HepG2 (cell line): Measurements from ENCODE around the gene MTCL1. TPM values are rescaled to one million over a fixed set of nuclear protein-coding genes. Genes with fewer than 3 reads are reported as not detected.

ENCODE experiments used
- ATAC-seq: fragments of 200-7000 bp; cut with Tn5 transposase; 3 replicates; pipeline ENCODE4 v1.9.1; 2020; ENCODE audit warnings: mild to moderate bottlenecking, moderate library complexity
- BruUV-seq: library from RNA; stranded (reverse); fragments of 400-500 nt; replicated peaks from 2 replicates; lab custom pipeline; 2021; lab: Mats Ljungman, UMichigan
- CTCF ChIA-PET: fragments of 300-600 bp; formaldehyde crosslinking; extraction: SDS; loops from one replicate; lab custom pipeline; 2021; ENCODE audit warnings: low total read pairs, inconsistent platforms, low intra/inter-chr PET ratio; lab: Yijun Ruan, JAX
- POLR2A ChIA-PET: fragments of 350-600 bp; sonication (Branson Sonifier 250); formaldehyde crosslinking; loops from one replicate; lab custom pipeline; 2020; ENCODE audit warnings: antibody characterized with exemption, inconsistent platforms; lab: Yijun Ruan, JAX
- DNase-seq: peaks from one replicate; pipeline ENCODE4 v3.0.0-alpha.2; 2015; ENCODE audit warnings: low spot score
- FAIRE-seq: peaks from 3 replicates; lab custom pipeline; 2011; peaks lifted over from hg19 to GRCh38; lab: Jason Lieb, UNC
- H2AFZ ChIP-seq: one replicate; pipeline ENCODE4 v1.6.1; 2011; ENCODE audit warnings: low read length, inconsistent platforms
- H3K27ac ChIP-seq: fragments of 300-600 bp; 3 replicates; pipeline ENCODE4 v1.8.0; 2011; ENCODE audit warnings: mixed run types, mild to moderate bottlenecking, mixed read lengths, low read length, inconsistent platforms; ENCODE audit not compliant: insufficient read depth; ENCODE audit errors: extremely low read length
- H3K27me3 ChIP-seq, 2 experiments: fragments of 200-600 bp in 1 of 2; 2 replicates in 1 of 2; 3 replicates in 1 of 2; pipeline versions ENCODE4 v1.6.0 to v1.8.0; 2011; ENCODE audit warnings: low read length in 2 of 2, mild to moderate bottlenecking in 2 of 2, moderate library complexity in 2 of 2, inconsistent platforms in 1 of 2; ENCODE audit not compliant: insufficient read depth in 2 of 2, control insufficient read depth in 1 of 2
- H3K36me3 ChIP-seq, 2 experiments: fragments of 200-600 bp in 1 of 2; replicated peaks in 1 of 2; 2 replicates in 1 of 2; 3 replicates in 1 of 2; pipeline versions ENCODE4 v1.5.1 to v1.8.0; 2011; ENCODE audit warnings: low read length in 2 of 2, inconsistent platforms in 1 of 2; ENCODE audit not compliant: insufficient read depth in 2 of 2, control insufficient read depth in 1 of 2
- H3K4me1 ChIP-seq: 2 replicates; pipeline ENCODE4 v1.5.1; 2012; ENCODE audit warnings: low read length, inconsistent platforms; ENCODE audit not compliant: insufficient read depth
- H3K4me2 ChIP-seq: 2 replicates; pipeline ENCODE4 v1.6.0; 2011; ENCODE audit warnings: low read depth, low read length, inconsistent platforms
- H3K4me3 ChIP-seq, 3 experiments: fragments of 200-600 bp in 1 of 3; sonication (generic), shearing (Covaris generic) in 1 of 3; replicated peaks in 1 of 3; 2 replicates each; pipeline ENCODE4 v1.5.1; 2011 to 2016; ENCODE audit warnings: low read length in 3 of 3, inconsistent platforms in 2 of 3, low read depth in 2 of 3, mild to moderate bottlenecking in 2 of 3, control low read depth in 1 of 3, mixed read lengths in 1 of 3; ENCODE audit not compliant: insufficient read depth in 1 of 3
- H3K79me2 ChIP-seq: one replicate; pipeline ENCODE4 v1.6.1; 2011; ENCODE audit warnings: low read length, inconsistent platforms; ENCODE audit not compliant: insufficient read depth
- H3K9ac ChIP-seq: 2 replicates; pipeline ENCODE4 v1.6.0; 2011; ENCODE audit warnings: mild to moderate bottlenecking, low read depth, low read length, inconsistent platforms; ENCODE audit not compliant: insufficient read depth
- H3K9me3 ChIP-seq: 2 replicates; pipeline ENCODE4 v1.5.1; 2012; ENCODE audit warnings: mild to moderate bottlenecking, low read length
- H4K20me1 ChIP-seq: 2 replicates; pipeline ENCODE4 v1.6.0; 2011; ENCODE audit warnings: inconsistent platforms, mild to moderate bottlenecking, low read length, moderate library complexity; ENCODE audit not compliant: insufficient read depth
- BCL3 ChIP-seq: sonication (generic); formaldehyde crosslinking; IDR thresholded peaks from 2 replicates; pipeline ENCODE4 v1.5.1; 2020; ENCODE audit warnings: mild to moderate bottlenecking, missing genetic modification reagents, moderate library complexity
- CSRNP1 ChIP-seq: sonication (generic); formaldehyde crosslinking; IDR thresholded peaks from 2 replicates; pipeline ENCODE4 v1.8.1; 2023; ENCODE audit warnings: mild to moderate bottlenecking, missing genetic modification reagents
- FOSL2 ChIP-seq: sonication (generic); formaldehyde crosslinking; IDR thresholded peaks from 2 replicates; pipeline ENCODE4 v1.4.0; 2020; ENCODE audit warnings: missing genetic modification reagents
- IKZF4 ChIP-seq: sonication (generic); formaldehyde crosslinking; IDR thresholded peaks from 2 replicates; pipeline ENCODE4 v1.5.1; 2020; ENCODE audit warnings: borderline replicate concordance, mild to moderate bottlenecking, low read depth, missing genetic modification reagents; ENCODE audit errors: not compliant biosample characterization
- LRRFIP1 ChIP-seq: sonication (generic); formaldehyde crosslinking; conservative IDR thresholded peaks from 2 replicates; pipeline ENCODE4 v1.4.0; 2020; ENCODE audit warnings: missing genetic modification reagents
- SALL1 ChIP-seq: sonication (generic); formaldehyde crosslinking; IDR thresholded peaks from 2 replicates; pipeline ENCODE4 v1.8.0; 2022; ENCODE audit warnings: mild to moderate bottlenecking, missing genetic modification reagents
- SMAD9 ChIP-seq: sonication (generic); formaldehyde crosslinking; IDR thresholded peaks from 2 replicates; pipeline ENCODE4 v1.5.1; 2020; ENCODE audit warnings: mild to moderate bottlenecking, missing genetic modification reagents
- STAG1 ChIP-seq: sonication (generic); formaldehyde crosslinking; IDR thresholded peaks from 2 replicates; pipeline ENCODE4 v1.4.0; 2020; ENCODE audit warnings: missing genetic modification reagents
- TRIM24 ChIP-seq: sonication (generic); formaldehyde crosslinking; IDR thresholded peaks from 2 replicates; pipeline ENCODE4 v1.8.0; 2022; ENCODE audit warnings: mild to moderate bottlenecking, missing genetic modification reagents
- ZNF343 ChIP-seq: sonication (generic); formaldehyde crosslinking; IDR thresholded peaks from 2 replicates; pipeline ENCODE4 v1.4.0; 2020; ENCODE audit warnings: mild to moderate bottlenecking, missing genetic modification reagents
- ZNF430 ChIP-seq: sonication (generic); formaldehyde crosslinking; IDR thresholded peaks from 2 replicates; pipeline ENCODE4 v1.9.0; 2021; ENCODE audit warnings: mild to moderate bottlenecking, missing genetic modification reagents
- ZNF747 ChIP-seq: sonication (generic); formaldehyde crosslinking; IDR thresholded peaks from 2 replicates; pipeline ENCODE4 v1.8.1; 2023; ENCODE audit warnings: missing genetic modification reagents, mild to moderate bottlenecking, borderline replicate concordance
- WGBS: methylation state at CpG from one replicate; pipeline ENCODE4 v1.1.6; 2017; ENCODE audit warnings: low lambda C conversion rate; 5-methylcytosine and 5-hydroxymethylcytosine counted together
- in situ Hi-C: cut with HindIII; loops from 2 replicates; pipeline ENCODE4 v1.10.0; 2017; ENCODE audit warnings: low pct_unique_long_range_greater_than_20kb; ENCODE audit not compliant: extremely low pct_ligation_motif_present
- intact Hi-C: fragments of 100-400 bp; cut with micrococcal nuclease; formaldehyde crosslinking; loops from one replicate; pipeline ENCODE4 v1.10.0; 2022; ENCODE audit not compliant: unreplicated experiment
- polyA plus RNA-seq, 8 experiments: library from polyadenylated mRNA; depleted of rRNA in 3 of 8; stranded (reverse) in 7 of 8; unstranded in 1 of 8; fragments of >200 nt; fragmentation: Illumina TruSeq in 4 of 8; extraction: Trizol in 4 of 8; gene quantifications; 2 replicates each; pipeline versions ENCODE4 v1.2.1 to v1.2.3, GENCODE V29; 2011 to 2016; ENCODE audit warnings: low read depth in 4 of 8, missing spikeins in 1 of 8, mixed read lengths in 1 of 8; ENCODE audit not compliant: insufficient read depth in 1 of 8
- total RNA-seq, 5 experiments: library from RNA; depleted of rRNA; stranded (reverse); fragments of >200 nt; fragmentation: Illumina TruSeq; extraction: Trizol; gene quantifications; 2 replicates each; pipeline ENCODE4 v1.2.3, GENCODE V29; 2016; ENCODE audit warnings: low read depth in 1 of 5
- TF ChIP-seq, protein P1 (sequence below): sonication (generic); formaldehyde crosslinking; IDR thresholded peaks from 2 replicates; pipeline ENCODE4 v1.4.0; 2020; ENCODE audit warnings: missing genetic modification reagents
- TF ChIP-seq, protein P2 (sequence below): sonication (generic); formaldehyde crosslinking; IDR thresholded peaks from 2 replicates; pipeline ENCODE4 v1.9.0; 2021; ENCODE audit warnings: missing genetic modification reagents, borderline replicate concordance

The MTCL1 gene
- total and polyA plus RNA-seq, 2 of the 13 experiments (the other 11 are each of a cell fraction or from before 2014, with no cell fraction given), result 3.1 to 3.2 TPM

DNA sequence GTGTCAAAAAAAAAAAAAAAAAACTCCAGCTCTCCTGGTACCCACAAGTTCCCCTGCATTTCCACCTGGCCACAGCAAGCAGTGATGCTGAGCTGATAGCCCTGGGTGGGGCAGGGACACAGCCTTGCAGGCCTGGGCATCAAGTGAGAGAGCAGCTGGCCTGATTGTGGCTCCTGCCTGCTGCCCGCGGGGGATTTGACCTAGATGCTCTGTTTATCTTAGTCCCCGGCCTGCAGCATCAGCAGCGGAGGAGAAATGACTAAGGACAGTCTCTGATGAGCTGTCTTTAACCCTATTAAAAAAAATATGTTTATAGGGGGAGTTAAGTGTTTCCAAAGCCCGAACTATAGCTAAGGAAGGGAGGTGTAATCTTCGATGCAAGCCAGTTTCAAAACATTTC, 102.6 kb downstream of the MTCL1 start (continued):
- TF ChIP-seq, protein P1, sequence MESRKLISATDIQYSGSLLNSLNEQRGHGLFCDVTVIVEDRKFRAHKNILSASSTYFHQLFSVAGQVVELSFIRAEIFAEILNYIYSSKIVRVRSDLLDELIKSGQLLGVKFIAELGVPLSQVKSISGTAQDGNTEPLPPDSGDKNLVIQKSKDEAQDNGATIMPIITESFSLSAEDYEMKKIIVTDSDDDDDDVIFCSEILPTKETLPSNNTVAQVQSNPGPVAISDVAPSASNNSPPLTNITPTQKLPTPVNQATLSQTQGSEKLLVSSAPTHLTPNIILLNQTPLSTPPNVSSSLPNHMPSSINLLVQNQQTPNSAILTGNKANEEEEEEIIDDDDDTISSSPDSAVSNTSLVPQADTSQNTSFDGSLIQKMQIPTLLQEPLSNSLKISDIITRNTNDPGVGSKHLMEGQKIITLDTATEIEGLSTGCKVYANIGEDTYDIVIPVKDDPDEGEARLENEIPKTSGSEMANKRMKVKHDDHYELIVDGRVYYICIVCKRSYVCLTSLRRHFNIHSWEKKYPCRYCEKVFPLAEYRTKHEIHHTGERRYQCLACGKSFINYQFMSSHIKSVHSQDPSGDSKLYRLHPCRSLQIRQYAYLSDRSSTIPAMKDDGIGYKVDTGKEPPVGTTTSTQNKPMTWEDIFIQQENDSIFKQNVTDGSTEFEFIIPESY (CRISPR knock-in tag), result no peak
- TF ChIP-seq TRIM24 (CRISPR knock-in tag) (no peak), ZNF747 (CRISPR knock-in tag) (no peak), ZNF430 (CRISPR knock-in tag) (no peak), CSRNP1 (CRISPR knock-in tag) (no peak), BCL3 (no peak)

- WGBS, result 83% methylated on average over 13 of the region's 13 CpGs
- BruUV-seq, result no TSS peak
- POLR2A ChIA-PET, result no interaction called here
- TF ChIP-seq, protein P2, sequence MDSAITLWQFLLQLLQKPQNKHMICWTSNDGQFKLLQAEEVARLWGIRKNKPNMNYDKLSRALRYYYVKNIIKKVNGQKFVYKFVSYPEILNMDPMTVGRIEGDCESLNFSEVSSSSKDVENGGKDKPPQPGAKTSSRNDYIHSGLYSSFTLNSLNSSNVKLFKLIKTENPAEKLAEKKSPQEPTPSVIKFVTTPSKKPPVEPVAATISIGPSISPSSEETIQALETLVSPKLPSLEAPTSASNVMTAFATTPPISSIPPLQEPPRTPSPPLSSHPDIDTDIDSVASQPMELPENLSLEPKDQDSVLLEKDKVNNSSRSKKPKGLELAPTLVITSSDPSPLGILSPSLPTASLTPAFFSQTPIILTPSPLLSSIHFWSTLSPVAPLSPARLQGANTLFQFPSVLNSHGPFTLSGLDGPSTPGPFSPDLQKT (CRISPR knock-in tag), result no peak
- TF ChIP-seq FOSL2 (CRISPR knock-in tag) (no peak), IKZF4 (CRISPR knock-in tag) (no peak), SMAD9 (no peak), SALL1 (no peak), LRRFIP1 (CRISPR knock-in tag) (no peak), ZNF343 (no peak), STAG1 (CRISPR knock-in tag) (no peak)
These were observed 104.2 kb downstream of the MTCL1 start for GRCh38 chr18:8809514-8809913.

More at GRCh38 chr18:8809514-8809913, 104.2 kb downstream of the MTCL1 start:
- Histone ChIP-seq H4K20me1 (no peaks in the 10 kb centered on the region), H3K9ac (no peak overlapping the region), H3K27ac (no peak overlapping the region), H3K4me3 (no peak overlapping the region), H3K4me1 (no peaks in the 10 kb centered on the region), H3K9me3 (no peaks in the 10 kb centered on the region), H2AFZ (no peak overlapping the region), H3K27me3 (no peaks in the 10 kb centered on the region), H3K36me3 (no peaks in the 10 kb centered on the region), H3K79me2 (no peaks in the 10 kb centered on the region), H3K4me2 (no peak overlapping the region)
- intact Hi-C loops, result no loop called here
- ATAC-seq (no peak), FAIRE-seq (no peak), DNase-seq (no peak)
- in situ Hi-C loops, result no loop called here
- CTCF ChIA-PET, result no interaction called here
